Measurements from ENCODE around the gene TC2N.
"Not testable (repeated sequence)": the region's sequence is repeated elsewhere in the genome, so short reads cannot be mapped to it uniquely, and the experiment has no call there.

Gene TC2N

DNA sequence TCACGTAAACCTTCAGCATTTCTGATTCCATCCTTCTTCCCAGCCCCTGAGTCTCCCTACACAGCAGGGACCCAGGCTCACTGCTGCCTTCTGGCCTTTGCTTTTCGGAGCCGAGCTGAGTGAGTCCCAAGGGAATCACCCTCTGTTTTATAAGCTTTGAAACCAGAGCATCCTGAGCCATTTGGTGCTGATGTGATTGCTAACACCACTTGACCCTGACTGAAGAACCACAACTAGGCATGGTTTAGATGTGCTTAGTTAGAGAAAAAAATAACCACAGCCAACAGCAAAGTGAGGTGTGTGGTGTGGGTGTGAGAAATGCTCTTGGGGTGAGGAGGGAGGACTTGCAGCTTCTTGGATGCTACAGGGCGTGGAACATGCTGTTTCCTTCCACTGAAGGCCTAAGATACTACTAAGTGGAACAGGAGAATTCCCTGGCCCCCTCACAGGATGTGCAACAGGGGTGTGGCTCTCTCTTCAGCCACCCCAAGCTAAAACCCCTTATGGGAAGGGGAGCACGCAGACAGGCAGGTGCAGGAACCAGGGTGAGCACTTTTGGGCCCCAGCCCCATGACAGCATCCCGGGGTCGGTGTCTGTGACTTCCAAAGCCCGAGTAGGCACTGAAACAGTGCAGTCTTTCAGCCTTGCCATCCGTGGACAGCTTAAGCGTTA is at the start of gene TC2N:
Gene TC2N, minus strand, starts transcription at position 221 of the 673 bp plus-strand sequence. CDS start 53,767 bp downstream, outside the sequence.
- H3K27ac Mint-ChIP-seq: peak within 1 kb of the TSS; percentile 93
- H3K9me3 Mint-ChIP-seq: no peaks in the 10 kb centered on the region
- H3K36me3 Mint-ChIP-seq (ENCODE audit: low read depth): peaks cover 40% of the 10 kb centered on the region
- peak; percentile 73 for DNase-seq (ENCODE audit: low spot score)
- peaks cover 64% of the 10 kb centered on the region for H3K4me1 Mint-ChIP-seq (ENCODE audit: low read depth)
- no peaks in the 10 kb centered on the region for H3K27me3 Mint-ChIP-seq (ENCODE audit: low read depth)
- peak within 1 kb of the TSS; percentile 100 for H3K4me3 Mint-ChIP-seq

GRCh38 chr14:91912035-91912434 is 44.7 kb upstream of the TC2N start:
- no peak for DNase-seq (ENCODE audit: low spot score)
- Mint-ChIP-seq H3K27me3 (ENCODE audit: low read depth) (no peaks in the 10 kb centered on the region), H3K27ac (no peak overlapping the region), H3K4me3 (no peak overlapping the region), H3K36me3 (ENCODE audit: low read depth) (no peaks in the 10 kb centered on the region), H3K4me1 (ENCODE audit: low read depth) (peaks cover 10% of the 10 kb centered on the region), H3K9me3 (no peaks in the 10 kb centered on the region)

- no peak overlapping the region for H3K4me3 Mint-ChIP-seq
Observed at GRCh38 chr14:91911474-91912032, 44.2 kb upstream of the TC2N start.

GRCh38 chr14:91910196-91910595 is 42.9 kb upstream of the TC2N start:
- Mint-ChIP-seq H3K9me3 (no peaks in the 10 kb centered on the region), H3K4me3 (no peak overlapping the region)

More at GRCh38 chr14:91911474-91912032, 44.2 kb upstream of the TC2N start:
- Mint-ChIP-seq H3K27ac (peak overlapping the region; percentile 33), H3K36me3 (ENCODE audit: low read depth) (no peaks in the 10 kb centered on the region), H3K4me1 (ENCODE audit: low read depth) (peaks cover 10% of the 10 kb centered on the region), H3K9me3 (no peaks in the 10 kb centered on the region), H3K27me3 (ENCODE audit: low read depth) (no peaks in the 10 kb centered on the region)
- DNase-seq (ENCODE audit: low spot score): peak; percentile 27

DNA sequence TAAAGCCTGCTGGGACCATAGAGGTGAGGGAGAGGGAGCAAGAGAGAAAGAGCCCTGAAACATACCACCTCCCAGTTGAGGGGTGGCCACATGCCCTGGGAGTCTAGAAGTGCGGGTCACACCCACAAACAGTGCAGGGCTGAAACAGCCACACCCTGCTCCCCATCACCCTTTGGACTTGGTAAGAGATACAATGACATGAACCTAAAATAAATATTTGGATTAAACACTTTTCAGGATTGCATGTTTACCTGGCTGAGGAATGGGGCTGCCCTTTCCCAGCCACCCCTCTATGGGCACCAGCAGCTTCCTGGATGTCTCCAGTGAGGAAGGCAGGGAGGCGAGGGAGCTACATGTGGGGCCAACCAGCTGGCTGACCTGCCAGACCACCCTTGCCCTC is 39.0 kb upstream of the TC2N start:
- Mint-ChIP-seq H3K27ac (no peak overlapping the region), H3K36me3 (ENCODE audit: low read depth) (no peaks in the 10 kb centered on the region), H3K9me3 (no peaks in the 10 kb centered on the region), H3K4me3 (no peak overlapping the region), H3K4me1 (ENCODE audit: low read depth) (peaks cover 7% of the 10 kb centered on the region), H3K27me3 (ENCODE audit: low read depth) (no peaks in the 10 kb centered on the region)
- DNase-seq (ENCODE audit: low spot score): no peak

More at GRCh38 chr14:91910196-91910595, 42.9 kb upstream of the TC2N start:
- no peaks in the 10 kb centered on the region for H3K36me3 Mint-ChIP-seq (ENCODE audit: low read depth)
- peaks cover 10% of the 10 kb centered on the region for H3K4me1 Mint-ChIP-seq (ENCODE audit: low read depth)
- DNase-seq (ENCODE audit: low spot score): no peak
- no peaks in the 10 kb centered on the region for H3K27me3 Mint-ChIP-seq (ENCODE audit: low read depth)
- H3K27ac Mint-ChIP-seq: no peak overlapping the region

DNA sequence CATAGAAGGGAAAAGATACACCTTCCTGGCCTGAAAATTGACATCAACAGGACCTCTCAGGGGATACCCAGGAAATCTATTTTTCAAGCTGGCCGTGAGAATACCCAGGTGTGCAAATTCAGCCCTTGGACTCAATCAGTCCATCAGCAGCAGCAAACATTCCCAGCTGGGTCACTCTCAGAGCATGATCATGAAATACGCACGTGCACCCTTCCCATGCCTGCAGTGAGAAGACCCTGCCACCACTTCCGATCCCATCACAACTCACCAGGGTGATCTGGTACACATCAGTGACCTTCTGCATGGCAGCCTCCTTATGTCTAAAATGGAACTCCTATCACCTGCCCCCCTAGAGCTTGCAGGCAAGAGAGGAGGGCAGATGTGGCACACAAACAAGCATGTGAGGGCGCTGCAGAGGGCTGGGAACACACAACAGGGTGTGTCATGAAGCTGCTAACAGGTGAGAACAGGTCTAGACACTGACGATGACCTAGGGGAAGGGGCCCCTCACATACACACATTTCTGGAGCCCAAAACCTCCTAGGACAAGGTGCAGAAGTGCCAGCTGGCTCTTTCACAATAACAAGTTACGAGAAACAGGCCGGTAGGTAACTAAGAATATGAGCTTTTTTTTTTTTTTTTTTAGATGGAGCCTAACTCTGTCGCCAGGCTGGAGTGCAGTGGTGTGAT is 37.8 kb upstream of the TC2N start:
- Mint-ChIP-seq H3K9me3 (no peaks in the 10 kb centered on the region), H3K4me1 (ENCODE audit: low read depth) (peaks cover 2% of the 10 kb centered on the region), H3K27ac (no peak overlapping the region), H3K36me3 (ENCODE audit: low read depth) (no peaks in the 10 kb centered on the region), H3K4me3 (no peak overlapping the region), H3K27me3 (ENCODE audit: low read depth) (no peaks in the 10 kb centered on the region)
- DNase-seq (ENCODE audit: low spot score): no peak

DNA sequence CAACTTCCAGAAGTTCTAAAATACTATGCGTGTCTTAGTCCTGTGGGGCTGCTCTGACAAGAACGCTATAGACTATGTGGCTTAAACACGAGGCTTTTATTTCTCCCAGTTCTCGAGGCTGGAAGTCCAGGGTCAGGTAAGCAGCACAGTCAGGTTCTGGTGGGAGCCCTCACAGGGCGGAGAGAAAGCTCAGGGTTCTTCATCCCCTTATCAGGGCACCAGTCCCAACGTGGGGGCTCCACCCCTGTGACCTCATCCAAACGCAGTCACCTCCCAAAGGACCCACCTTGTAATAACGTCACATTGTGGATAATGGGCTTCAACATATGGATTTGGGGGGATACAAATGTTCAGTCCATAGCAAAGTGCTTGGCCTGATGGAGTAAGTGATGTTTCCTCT is 37.1 kb upstream of the TC2N start:
- no peaks in the 10 kb centered on the region for H3K9me3 Mint-ChIP-seq
- no peaks in the 10 kb centered on the region for H3K36me3 Mint-ChIP-seq (ENCODE audit: low read depth)
- no peaks in the 10 kb centered on the region for H3K27me3 Mint-ChIP-seq (ENCODE audit: low read depth)
- no peak for DNase-seq (ENCODE audit: low spot score)
- H3K4me3 Mint-ChIP-seq: no peak overlapping the region
- no peaks in the 10 kb centered on the region for H3K4me1 Mint-ChIP-seq (ENCODE audit: low read depth)
- H3K27ac Mint-ChIP-seq: no peak overlapping the region

- no peaks in the 10 kb centered on the region for H3K4me1 Mint-ChIP-seq (ENCODE audit: low read depth)
- no peak overlapping the region for H3K4me3 Mint-ChIP-seq
- no peaks in the 10 kb centered on the region for H3K27me3 Mint-ChIP-seq (ENCODE audit: low read depth)
- no peak for DNase-seq (ENCODE audit: low spot score)
- H3K9me3 Mint-ChIP-seq: no peaks in the 10 kb centered on the region
- no peaks in the 10 kb centered on the region for H3K36me3 Mint-ChIP-seq (ENCODE audit: low read depth)
- no peak overlapping the region for H3K27ac Mint-ChIP-seq
Observed at GRCh38 chr14:91903070-91903469, 35.7 kb upstream of the TC2N start.

DNA sequence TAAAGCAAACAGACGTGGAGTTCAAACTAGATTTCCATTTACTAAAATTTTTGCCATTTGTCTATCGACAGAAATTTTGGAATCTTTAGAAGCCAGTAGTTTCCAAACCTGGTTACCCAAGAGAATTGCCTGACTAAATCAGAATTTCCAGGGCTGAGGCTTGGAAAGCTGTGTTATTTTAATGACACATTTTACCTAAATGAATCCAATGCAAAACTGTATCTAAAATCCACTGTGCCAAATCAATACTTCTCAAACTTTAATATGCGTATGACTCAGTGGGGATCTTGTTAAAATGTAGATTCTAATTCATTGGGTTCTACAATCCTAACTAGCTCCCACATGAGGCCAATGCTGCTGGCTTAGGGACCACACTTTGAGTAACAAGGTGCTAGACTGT is 35.0 kb upstream of the TC2N start:
- DNase-seq (ENCODE audit: low spot score): no peak
- no peaks in the 10 kb centered on the region for H3K36me3 Mint-ChIP-seq (ENCODE audit: low read depth)
- no peaks in the 10 kb centered on the region for H3K9me3 Mint-ChIP-seq
- H3K27me3 Mint-ChIP-seq (ENCODE audit: low read depth): no peaks in the 10 kb centered on the region
- no peaks in the 10 kb centered on the region for H3K4me1 Mint-ChIP-seq (ENCODE audit: low read depth)
- H3K4me3 Mint-ChIP-seq: no peak overlapping the region
- no peak overlapping the region for H3K27ac Mint-ChIP-seq

GRCh38 chr14:91901449-91902226 is 34.3 kb upstream of the TC2N start:
- Mint-ChIP-seq H3K27me3 (ENCODE audit: low read depth) (no peaks in the 10 kb centered on the region), H3K4me3 (no peak overlapping the region), H3K4me1 (ENCODE audit: low read depth) (no peaks in the 10 kb centered on the region), H3K36me3 (ENCODE audit: low read depth) (no peaks in the 10 kb centered on the region), H3K9me3 (no peaks in the 10 kb centered on the region), H3K27ac (no peak overlapping the region)
- no peak for DNase-seq (ENCODE audit: low spot score)

- Mint-ChIP-seq H3K4me1 (ENCODE audit: low read depth) (no peaks in the 10 kb centered on the region), H3K27ac (no peak overlapping the region)
Observed at GRCh38 chr14:91899806-91900205, 32.5 kb upstream of the TC2N start.

GRCh38 chr14:91899213-91899612 is 31.9 kb upstream of the TC2N start:
- H3K27ac Mint-ChIP-seq: no peak overlapping the region
- DNase-seq (ENCODE audit: low spot score): no peak
- H3K4me3 Mint-ChIP-seq: no peak overlapping the region
- H3K36me3 Mint-ChIP-seq (ENCODE audit: low read depth): no peaks in the 10 kb centered on the region
- peaks cover 3% of the 10 kb centered on the region for H3K27me3 Mint-ChIP-seq (ENCODE audit: low read depth)
- no peaks in the 10 kb centered on the region for H3K9me3 Mint-ChIP-seq
- H3K4me1 Mint-ChIP-seq (ENCODE audit: low read depth): no peaks in the 10 kb centered on the region

More at GRCh38 chr14:91899806-91900205, 32.5 kb upstream of the TC2N start:
- Mint-ChIP-seq H3K36me3 (ENCODE audit: low read depth) (no peaks in the 10 kb centered on the region), H3K4me3 (no peak overlapping the region), H3K27me3 (ENCODE audit: low read depth) (peaks cover 3% of the 10 kb centered on the region), H3K9me3 (no peaks in the 10 kb centered on the region)
- DNase-seq (ENCODE audit: low spot score): no peak

DNA sequence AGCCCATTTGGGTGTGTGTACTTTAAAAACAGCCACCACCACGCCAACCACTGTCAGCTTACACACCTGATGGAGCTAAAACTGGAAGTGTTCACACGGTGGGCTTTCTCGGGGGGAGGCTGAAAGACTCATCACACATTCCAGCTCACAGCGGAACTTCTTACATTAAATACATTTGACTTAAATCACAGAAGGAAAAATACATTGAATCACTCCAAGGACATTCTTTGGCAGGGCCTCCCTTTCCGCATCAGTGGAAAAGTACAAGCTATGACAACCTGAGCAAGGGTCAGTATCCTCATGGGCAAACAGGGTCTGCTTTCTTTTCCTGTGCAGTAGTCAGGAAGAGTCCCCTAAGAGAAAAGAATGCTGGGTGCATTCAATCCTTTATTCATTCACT is 31.0 kb upstream of the TC2N start:
- H3K9me3 Mint-ChIP-seq: no peaks in the 10 kb centered on the region
- no peak for DNase-seq (ENCODE audit: low spot score)
- H3K36me3 Mint-ChIP-seq (ENCODE audit: low read depth): no peaks in the 10 kb centered on the region

DNA sequence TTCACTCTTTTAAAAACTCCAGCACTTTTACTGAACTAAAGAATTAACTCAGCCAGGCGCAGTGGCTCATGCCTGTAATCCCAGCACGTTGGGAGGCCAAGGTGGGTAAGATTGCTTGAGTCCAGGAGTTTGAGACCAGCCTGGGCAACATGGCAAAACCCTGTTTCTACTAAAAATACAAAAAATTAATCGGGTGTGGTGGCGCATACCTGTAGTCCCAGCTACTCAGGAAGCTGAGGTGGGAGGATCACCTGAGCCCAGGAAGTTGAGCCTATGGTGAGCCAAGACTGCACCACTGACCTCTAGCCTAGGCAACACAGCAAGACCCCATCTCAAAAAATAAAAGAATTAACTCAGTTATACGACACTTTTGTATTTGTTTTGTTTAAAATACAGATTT is 30.4 kb upstream of the TC2N start:
- DNase-seq (ENCODE audit: low spot score); H3K36me3 Mint-ChIP-seq (ENCODE audit: low read depth): not testable (repeated sequence)
- peaks cover 14% of the 10 kb centered on the region for H3K4me1 Mint-ChIP-seq (ENCODE audit: low read depth)

More for the DNA sequence above, 31.0 kb upstream of the TC2N start:
- peaks cover 8% of the 10 kb centered on the region for H3K4me1 Mint-ChIP-seq (ENCODE audit: low read depth)
- no peak overlapping the region for H3K27ac Mint-ChIP-seq
- peaks cover 3% of the 10 kb centered on the region for H3K27me3 Mint-ChIP-seq (ENCODE audit: low read depth)
- H3K4me3 Mint-ChIP-seq: no peak overlapping the region

More for the DNA sequence above, 30.4 kb upstream of the TC2N start:
- H3K9me3 Mint-ChIP-seq; H3K27ac Mint-ChIP-seq; H3K4me3 Mint-ChIP-seq; H3K27me3 Mint-ChIP-seq (ENCODE audit: low read depth): not testable (repeated sequence)
